H1 (cell line): ENCODE measurements around the gene RNF152. TPM values are rescaled to one million over a fixed set of nuclear protein-coding genes. Genes with fewer than 3 reads are reported as not detected.

ENCODE experiments used
- ASH2L ChIP-seq: fragments of 200-600, 300-600 bp; sonication (generic); IDR thresholded peaks from one replicate; pipeline ENCODE4 v1.7.1; 2017; ENCODE audit warnings: low read length
- EZH2 ChIP-seq: fragments of 200-600 bp; sonication (generic); IDR thresholded peaks from 2 replicates; pipeline ENCODE4 v1.7.1; 2012; ENCODE audit warnings: low read depth, mild to moderate bottlenecking, moderate library complexity, low read length, inconsistent platforms; ENCODE audit not compliant: severe bottlenecking
- FOSL1 ChIP-seq: IDR thresholded peaks from 2 replicates; pipeline ENCODE4 v1.6.1; 2011; ENCODE audit warnings: mild to moderate bottlenecking, low read depth, low read length, moderate library complexity; ENCODE audit not compliant: insufficient read depth
- HDAC2 ChIP-seq, 2 experiments: fragments of 300-600 bp in 1 of 2; sonication (generic) in 1 of 2; IDR thresholded peaks; 2 replicates each; pipeline ENCODE4 v1.6.1; 2011 to 2012; ENCODE audit warnings: low read depth in 2 of 2, low read length in 2 of 2, mild to moderate bottlenecking in 2 of 2, moderate library complexity in 2 of 2, borderline replicate concordance in 1 of 2, inconsistent platforms in 1 of 2
- KDM4A ChIP-seq: IDR thresholded peaks from one replicate; pipeline ENCODE4 v1.7.1; 2012; ENCODE audit warnings: low read depth, mild to moderate bottlenecking, moderate library complexity, low read length, inconsistent platforms; ENCODE audit not compliant: severe bottlenecking
- POLR2A ChIP-seq, 2 experiments: IDR thresholded peaks; 1 replicate in 1 of 2; 2 replicates in 1 of 2; pipeline ENCODE4 v1.6.1; 2011; ENCODE audit warnings: low read depth in 2 of 2, low read length in 2 of 2, mild to moderate bottlenecking in 2 of 2; ENCODE audit errors: control extremely low read depth in 1 of 2
- POU5F1 ChIP-seq: IDR thresholded peaks from 2 replicates; pipeline ENCODE4 v1.6.1; 2011; ENCODE audit warnings: low read depth, mild to moderate bottlenecking, low read length, moderate library complexity
- SIN3A ChIP-seq, 2 experiments: IDR thresholded peaks in 1 of 2; conservative IDR thresholded peaks in 1 of 2; 2 replicates each; pipeline ENCODE4 v1.6.1; 2011 to 2012; ENCODE audit warnings: low read length in 2 of 2, improper control_type of control experiment in 1 of 2, low read depth in 1 of 2, mild to moderate bottlenecking in 1 of 2
- SP1 ChIP-seq: IDR thresholded peaks from 2 replicates; pipeline ENCODE4 v1.6.1; 2011; ENCODE audit warnings: low read depth, low read length
- TAF1 ChIP-seq: IDR thresholded peaks from 2 replicates; pipeline ENCODE4 v1.6.1; 2011; ENCODE audit warnings: mild to moderate bottlenecking, low read depth, low read length
- TCF12 ChIP-seq: IDR thresholded peaks from 2 replicates; pipeline ENCODE4 v1.6.1; 2011; ENCODE audit warnings: low read depth, mild to moderate bottlenecking, low read length
- USF2 ChIP-seq: IDR thresholded peaks from 2 replicates; pipeline ENCODE4 v1.6.1; 2011; ENCODE audit warnings: low read length, improper control_type of control experiment
- ZNF274 ChIP-seq: IDR thresholded peaks from 2 replicates; pipeline ENCODE4 v1.7.0; 2012; ENCODE audit warnings: low read length, borderline replicate concordance; ENCODE audit errors: extremely low read depth
- polyA plus RNA-seq, 7 experiments: library from polyadenylated mRNA; depleted of rRNA in 3 of 7; stranded (reverse) in 5 of 7; unstranded in 2 of 7; fragments of >200 nt in 5 of 7; fragments of 200-250 nt in 2 of 7; gene quantifications; 1 replicate in 5 of 7; 2 replicates in 1 of 7; 4 replicates in 1 of 7; pipeline versions ENCODE4 v1.2.1 to v1.2.3, GENCODE V29; 2011 to 2013; ENCODE audit warnings: missing spikeins in 2 of 7, mixed read lengths in 2 of 7
- total RNA-seq: library from RNA; stranded (reverse); fragmentation: NEBNext Ultra II Directional; extraction: Animal tissue kit (Norgen Biotek cat#: 25700); gene quantifications from 2 replicates; pipeline ENCODE4 v1.2.1, GENCODE V29; 2021

Gene RNF152
- total and polyA plus RNA-seq, 2 of the 8 experiments (the other 6 are each of a cell fraction or from before 2014, with no cell fraction given) = 1.1 to 2.7 TPM

GRCh38 chr18:61893309-61893970 lies 633 bp upstream of the RNF152 start (continued):
- peak; percentile 87 for TF ChIP-seq KDM4A
- TF ChIP-seq ASH2L = peak; percentile 59
- TF ChIP-seq TAF1 = 0 out of 2 replicates have a peak, but pooled peaks have one; percentile 3
- TF ChIP-seq SIN3A (conservative IDR thresholded peaks at IDR 0.05 in 1 of 2, IDR thresholded peaks at IDR 0.05 in 1 of 2; ENCODE audit: low read depth in 1 of 2, low read length in 2 of 2) = peak in 1 of 2 experiments; percentile 56; a peak in 1 of 4 replicates
- no peak for TF ChIP-seq FOSL1
- no peak for TF ChIP-seq SP1
- no peak for TF ChIP-seq POU5F1
- no peak for TF ChIP-seq POLR2A (IDR thresholded peaks at IDR 0.05; ENCODE audit: control extremely low read depth in 1 of 2, low read depth in 2 of 2, low read length in 2 of 2)
- TF ChIP-seq USF2 = no peak
- TF ChIP-seq ZNF274 = no peak
- peak; percentile 44 for TF ChIP-seq EZH2
- TF ChIP-seq HDAC2 (IDR thresholded peaks at IDR 0.05; ENCODE audit: borderline replicate concordance in 1 of 2, low read depth in 2 of 2, low read length in 2 of 2) = peak in 1 of 2 experiments; percentile 58; a peak in 1 of 4 replicates
- TF ChIP-seq TCF12 = no peak
